IPS-18c (cell line): ENCODE measurements around the gene HIPK3.
"Not testable (repeated sequence)": the region's sequence is repeated elsewhere in the genome, so short reads cannot be mapped to it uniquely, and the experiment has no call there.

Source experiments
- H3K4me3 ChIP-seq: 2 replicates; pipeline ENCODE4 v1.7.0; 2013; ENCODE audit warnings: low read depth, mild to moderate bottlenecking, low read length, moderate library complexity; ENCODE audit not compliant: insufficient read depth
- H3K9me3 ChIP-seq: one replicate; pipeline ENCODE4 v1.6.1; 2013; ENCODE audit warnings: mild to moderate bottlenecking, low read length, moderate library complexity; ENCODE audit not compliant: control insufficient read depth, insufficient read depth

HIPK3 gene

DNA sequence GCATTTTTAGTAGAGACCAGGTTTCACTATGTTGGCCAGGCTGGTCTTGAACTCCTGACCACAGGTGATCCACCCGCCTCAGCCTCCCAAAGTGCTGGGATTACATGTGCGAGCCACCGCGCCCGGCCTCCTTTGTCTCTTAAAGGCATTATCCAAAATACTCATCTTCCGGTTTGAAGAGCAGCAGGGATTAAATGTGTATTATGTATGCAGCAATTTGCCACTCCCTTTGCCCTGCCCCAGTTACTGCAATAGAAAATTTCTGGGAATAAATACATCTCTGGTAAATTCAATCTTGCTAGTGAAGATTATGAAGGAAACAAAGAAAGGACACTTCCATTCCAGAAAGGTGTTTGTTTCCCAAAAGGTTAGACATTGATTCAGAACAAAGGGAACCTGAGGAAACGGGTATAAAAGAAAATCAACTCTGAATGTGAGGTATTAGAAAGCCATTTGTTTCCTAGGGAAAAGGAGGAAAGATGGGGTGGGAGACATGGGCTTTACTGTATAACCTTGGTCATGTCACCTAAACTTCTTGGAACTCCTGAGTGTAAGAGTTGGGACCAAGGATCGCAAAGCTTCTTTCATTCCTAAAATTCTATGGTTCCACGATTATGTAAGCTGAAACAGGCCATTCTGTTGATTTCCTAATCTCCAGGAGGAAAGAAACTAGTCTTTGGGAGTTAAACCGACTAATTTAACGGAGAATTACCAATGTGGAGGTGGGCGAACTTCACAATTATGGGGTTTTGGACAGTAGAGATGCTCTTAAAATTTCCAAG lies 959 bp upstream of the HIPK3 start:
- Histone ChIP-seq H3K9me3 (no peaks in the 10 kb centered on the region), H3K4me3 (peak overlapping the region; percentile 83)

DNA sequence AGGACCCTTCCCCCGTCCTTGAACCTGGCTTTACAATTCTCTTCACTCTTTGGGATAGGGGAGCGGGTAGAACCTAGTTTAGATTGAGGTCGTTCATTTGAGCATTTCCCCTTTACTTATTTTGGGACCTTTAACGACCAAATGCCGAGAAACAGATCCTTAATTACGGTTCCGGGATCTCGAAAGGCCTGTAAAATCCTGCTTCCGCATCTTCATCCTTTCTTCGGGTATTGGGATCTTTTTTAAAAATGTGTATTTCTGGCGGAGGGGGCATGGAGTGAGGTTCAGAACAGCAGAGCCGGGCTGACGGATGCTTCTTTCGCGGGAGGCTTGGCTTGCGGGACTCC lies 395 bp upstream of the HIPK3 start:
- Histone ChIP-seq H3K4me3 (peak overlapping the region; percentile 83), H3K9me3 (no peaks in the 10 kb centered on the region)

DNA sequence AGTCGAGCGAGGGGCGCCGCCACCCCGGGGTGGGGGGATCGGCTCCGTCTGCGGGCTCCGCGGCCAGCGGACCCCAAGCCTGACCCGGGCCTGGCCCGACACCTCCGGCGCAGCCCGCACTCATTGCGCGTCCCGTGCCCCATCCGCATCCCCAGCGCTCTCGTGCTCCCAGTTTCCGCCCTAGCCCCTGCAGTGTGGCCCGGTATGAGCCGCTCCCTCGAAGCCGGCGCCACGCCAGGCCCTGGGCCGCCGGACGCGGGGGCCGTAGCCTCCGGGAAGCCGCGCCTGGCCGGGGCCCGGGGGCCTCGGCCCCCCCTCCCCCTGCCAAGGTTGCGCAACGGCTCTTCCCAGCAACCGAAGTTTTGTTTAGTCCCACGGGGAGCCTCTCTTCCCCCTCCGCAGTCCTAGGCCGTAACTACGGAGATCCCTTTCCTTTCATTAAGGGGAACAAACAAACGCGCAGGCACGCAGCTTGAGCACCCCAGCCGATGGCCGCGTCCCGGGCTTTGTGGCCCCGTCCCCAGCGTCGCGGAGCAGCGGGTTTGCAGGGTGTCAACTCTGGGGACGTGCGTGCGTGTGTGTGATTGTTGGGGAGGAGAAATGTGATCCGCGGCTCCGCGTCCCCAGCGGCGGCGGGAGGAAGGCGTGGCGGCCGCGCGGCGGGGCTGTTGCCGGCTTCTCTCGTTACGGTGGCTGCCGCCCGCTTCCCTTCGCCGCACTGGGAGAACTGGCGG lies 883 bp downstream of the HIPK3 start:
- Histone ChIP-seq H3K4me3 (peak overlapping the region; percentile 83), H3K9me3 (no peaks in the 10 kb centered on the region)

DNA sequence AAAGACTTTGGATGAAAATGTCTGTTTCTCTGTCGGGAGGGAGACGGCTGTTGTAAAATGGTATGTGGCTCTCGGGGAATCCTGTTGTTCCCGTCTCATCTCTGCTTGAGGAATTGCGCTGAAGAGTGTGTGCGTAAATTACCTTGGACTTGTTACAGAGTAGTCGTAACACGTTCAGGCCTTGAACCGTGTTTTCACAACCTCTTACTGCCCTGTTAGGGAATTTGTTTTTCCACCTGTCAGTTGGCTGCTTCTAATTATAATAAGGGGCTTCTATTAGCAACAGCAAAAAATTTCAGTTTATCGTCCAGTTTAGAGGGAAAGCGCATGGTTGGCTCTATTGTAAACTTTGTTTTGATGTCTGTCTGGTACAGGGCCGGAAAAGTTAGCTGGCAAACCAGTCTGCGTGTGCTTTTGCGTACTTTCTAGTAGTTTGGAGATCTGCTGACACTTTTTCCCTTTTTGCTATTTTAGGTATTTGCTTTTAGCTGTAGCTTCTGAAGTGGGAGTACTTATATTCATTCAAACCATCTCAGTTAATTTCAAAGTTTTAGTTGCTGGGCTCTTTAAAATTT lies 1.5 kb downstream of the HIPK3 start:
- Histone ChIP-seq H3K4me3 (peak overlapping the region; percentile 83), H3K9me3 (no peaks in the 10 kb centered on the region)

DNA sequence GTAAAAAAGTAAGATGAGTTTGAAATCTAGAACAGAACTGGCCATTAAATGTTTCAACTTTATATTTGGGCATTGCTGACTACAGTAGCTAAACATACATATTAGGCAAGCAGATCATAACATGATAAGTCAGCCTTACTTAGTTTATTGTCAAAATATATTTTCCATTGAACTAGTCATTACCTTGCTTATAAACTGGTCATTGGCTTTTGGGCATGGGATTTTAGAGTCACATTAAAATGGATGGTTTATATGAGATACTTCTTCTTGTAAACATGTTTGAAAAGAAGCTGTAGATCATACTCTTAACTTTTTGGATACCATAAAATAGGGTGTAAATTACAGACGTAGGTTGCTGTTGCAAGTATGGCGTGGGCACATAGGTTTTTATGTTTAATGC lies 2.7 kb downstream of the HIPK3 start:
- Histone ChIP-seq H3K4me3 (no peak overlapping the region), H3K9me3 (no peaks in the 10 kb centered on the region)

DNA sequence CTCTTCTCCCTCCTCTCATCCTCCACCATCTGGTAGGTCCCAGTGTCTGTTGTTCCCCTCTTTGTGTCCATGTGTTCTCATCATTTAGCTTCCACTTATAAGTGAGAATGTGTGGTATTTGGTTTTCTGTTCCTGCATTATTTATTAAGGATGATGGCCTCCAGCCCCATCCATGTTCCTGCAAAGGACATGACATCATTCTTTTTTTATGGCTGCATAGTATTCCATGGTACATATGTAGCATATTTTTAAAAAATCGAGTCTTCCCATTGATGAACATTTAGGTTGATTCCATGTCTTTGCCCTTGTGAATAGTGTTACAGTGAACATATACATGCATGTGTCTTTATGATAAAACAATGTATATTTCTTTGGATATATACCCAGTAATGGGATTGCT lies 4.2 kb downstream of the HIPK3 start:
- not testable (repeated sequence) for H3K9me3 ChIP-seq, H3K4me3 ChIP-seq

DNA sequence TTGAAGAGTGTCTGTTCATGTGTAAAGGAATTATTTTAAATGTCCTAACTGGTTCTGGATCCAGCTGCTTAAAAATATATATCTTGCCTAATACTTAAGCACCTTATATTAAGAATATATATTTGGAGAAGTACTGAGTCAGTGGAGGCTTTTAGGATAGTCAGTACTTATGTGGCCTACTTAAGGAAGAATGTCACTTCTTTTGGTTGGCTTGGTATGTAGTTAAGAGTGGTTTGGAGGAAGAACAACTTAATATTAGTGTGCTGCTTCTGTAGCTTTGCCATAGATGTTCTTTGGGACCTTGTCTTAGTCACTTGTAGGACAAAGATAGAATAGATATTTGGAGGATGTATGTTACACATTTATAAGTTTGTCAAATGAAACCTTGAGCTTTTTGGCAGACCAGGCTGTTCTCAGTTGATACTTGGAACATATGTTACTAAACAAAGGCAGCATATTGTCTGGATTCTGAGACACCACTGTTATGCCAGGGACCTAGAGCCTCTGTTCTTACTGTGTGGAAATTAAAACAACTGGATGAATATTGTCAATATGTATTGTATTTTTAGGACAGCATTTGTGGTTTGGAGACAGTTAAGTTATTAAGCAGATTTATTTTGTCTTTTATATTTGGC lies 4.9 kb downstream of the HIPK3 start:
- Histone ChIP-seq H3K9me3 (no peaks in the 10 kb centered on the region), H3K4me3 (no peak overlapping the region)

DNA sequence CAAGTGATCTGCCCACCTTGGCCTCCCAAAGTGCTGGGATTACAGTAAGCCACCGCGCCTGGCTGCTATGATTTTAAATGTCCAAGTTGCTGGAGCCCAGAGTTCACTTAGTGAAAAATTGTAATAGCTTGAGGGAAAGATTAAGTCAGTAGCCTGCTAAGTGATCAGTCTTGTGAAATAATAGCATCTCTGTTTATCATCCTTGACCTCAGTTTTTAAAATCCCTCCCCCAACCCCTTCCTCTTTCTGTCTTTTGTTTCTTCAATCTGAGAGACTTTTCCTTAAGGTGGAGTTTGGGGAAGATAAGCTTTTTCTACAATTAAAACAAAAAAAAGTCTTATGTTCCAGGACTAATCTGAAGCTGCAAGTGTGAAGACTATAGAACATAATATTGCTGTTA lies 6.4 kb downstream of the HIPK3 start:
- no peaks in the 10 kb centered on the region for H3K9me3 ChIP-seq
- no peak overlapping the region for H3K4me3 ChIP-seq

DNA sequence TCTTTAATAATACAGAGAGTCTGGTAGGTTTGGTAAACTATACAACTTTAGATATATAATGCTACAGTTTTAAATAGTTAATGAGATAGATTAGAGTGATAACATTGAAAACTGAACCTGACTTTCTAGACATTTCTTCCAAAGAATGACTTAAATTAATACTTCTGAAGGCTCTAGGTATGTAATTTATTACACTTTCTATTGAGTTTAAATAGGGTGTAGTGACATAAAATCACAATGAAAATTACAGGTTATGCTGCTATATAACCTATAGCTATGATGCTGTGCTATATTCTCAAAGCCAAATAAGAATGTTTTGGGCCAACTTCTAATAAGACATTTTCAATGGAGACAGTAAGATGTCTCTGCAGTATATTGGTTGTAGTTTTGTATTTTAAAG lies 7.7 kb downstream of the HIPK3 start:
- Histone ChIP-seq H3K9me3 (no peaks in the 10 kb centered on the region), H3K4me3 (no peak overlapping the region)

DNA sequence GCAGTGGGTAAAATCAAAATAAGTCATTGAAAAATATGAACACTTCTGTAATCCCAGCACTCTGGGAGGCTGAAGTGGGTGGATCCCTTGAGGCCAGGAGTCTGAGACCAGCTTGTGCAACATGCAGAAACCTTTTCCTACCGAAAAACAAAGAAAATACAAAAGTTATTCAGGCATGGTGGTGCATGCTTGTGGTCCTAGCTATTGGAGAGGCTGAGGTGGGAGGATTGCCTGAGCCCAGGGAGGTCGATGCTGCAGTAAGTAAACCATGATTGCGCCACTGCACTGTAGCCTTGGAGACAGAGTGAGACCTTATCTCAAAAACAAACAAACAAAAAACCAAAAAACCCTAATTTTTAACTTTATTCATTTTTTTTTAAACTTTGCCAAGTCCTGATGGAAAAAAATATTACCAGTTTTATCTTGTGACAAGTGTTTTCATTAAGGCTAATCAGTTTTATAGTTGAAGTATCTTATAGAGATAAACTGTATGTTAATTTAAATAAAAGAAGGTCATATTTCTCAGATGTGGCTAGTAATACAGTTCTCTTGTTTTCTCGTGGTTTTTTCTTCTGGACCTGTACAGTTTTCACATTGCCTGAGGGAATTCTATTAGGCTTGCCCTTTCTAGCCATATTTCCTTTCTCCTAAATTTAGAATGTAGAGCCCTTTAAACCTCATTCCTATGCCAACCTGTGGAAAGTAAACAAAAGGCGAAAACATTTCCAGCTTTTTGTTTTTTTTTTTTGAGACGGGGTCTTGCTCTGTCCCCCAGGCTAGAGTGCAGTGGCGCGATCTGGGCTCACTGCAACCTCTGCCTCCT lies 9.4 kb downstream of the HIPK3 start:
- no peak overlapping the region for H3K4me3 ChIP-seq
- no peaks in the 10 kb centered on the region for H3K9me3 ChIP-seq

DNA sequence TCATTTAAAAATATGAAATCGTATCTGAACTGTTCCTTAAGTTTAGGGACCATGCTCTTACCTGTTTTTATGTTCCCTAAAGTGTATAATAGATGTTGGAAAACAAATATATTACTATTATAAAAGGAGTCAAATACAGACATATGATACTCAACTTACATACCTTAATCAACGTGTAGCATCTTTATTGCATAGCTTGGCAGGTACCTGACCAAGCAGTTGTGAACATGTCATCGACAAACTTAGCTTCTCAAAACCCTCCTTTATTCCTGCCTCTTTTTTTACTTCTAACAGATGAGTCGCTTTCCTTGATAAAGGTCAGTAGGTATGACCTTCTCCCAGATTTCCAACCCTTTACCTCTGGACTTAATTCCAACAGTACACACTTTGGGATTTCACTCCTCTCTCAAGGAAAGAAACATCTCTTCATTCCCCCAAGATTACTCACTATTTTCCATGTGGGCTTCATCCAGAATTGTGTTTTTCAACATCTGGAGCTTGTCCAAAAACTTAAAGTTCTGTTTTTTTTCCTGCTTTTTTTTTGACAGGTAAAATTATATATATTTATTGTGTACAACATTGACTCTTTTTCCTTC lies 11.9 kb downstream of the HIPK3 start:
- Histone ChIP-seq H3K9me3 (no peaks in the 10 kb centered on the region), H3K4me3 (no peak overlapping the region)

DNA sequence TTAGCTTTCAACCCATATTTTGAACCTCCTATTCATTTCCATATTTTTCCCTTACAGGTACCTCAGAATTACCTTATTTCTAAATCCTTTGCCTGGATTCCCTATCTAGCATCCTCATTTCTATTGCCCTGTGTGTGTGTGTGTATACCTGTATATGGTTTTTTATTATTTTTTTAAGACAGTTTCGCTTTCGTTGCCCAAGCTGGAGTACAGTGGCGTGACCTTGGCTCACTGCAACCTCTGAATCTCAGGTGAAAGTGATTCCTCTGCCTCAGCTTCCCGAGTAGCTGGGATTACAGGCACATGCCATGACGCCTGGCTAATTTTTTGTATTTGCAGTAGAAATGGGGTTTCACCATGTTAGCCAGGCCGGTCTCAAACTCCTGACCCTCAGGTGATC lies 12.6 kb downstream of the HIPK3 start:
- Histone ChIP-seq H3K9me3 (no peaks in the 10 kb centered on the region), H3K4me3 (no peak overlapping the region)

DNA sequence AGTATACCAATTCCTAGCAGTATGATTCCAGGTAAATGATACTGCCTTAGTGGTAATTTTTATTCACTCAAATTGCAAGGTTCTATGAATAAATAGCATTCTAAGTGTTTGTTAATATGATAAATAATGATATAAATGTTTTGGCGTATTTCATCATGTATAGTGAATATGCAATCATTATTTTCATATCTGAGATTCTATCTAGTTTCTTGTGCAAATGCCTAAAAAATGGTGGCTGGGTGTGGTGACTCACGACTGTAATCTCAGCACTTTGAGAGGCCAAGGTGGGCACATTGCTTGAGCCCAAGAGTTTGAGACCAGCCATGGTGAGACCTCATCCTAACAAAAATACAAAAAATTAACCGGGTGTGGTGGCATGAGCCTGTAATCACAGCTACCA lies 13.9 kb downstream of the HIPK3 start:
- no peaks in the 10 kb centered on the region for H3K9me3 ChIP-seq
- no peak overlapping the region for H3K4me3 ChIP-seq

DNA sequence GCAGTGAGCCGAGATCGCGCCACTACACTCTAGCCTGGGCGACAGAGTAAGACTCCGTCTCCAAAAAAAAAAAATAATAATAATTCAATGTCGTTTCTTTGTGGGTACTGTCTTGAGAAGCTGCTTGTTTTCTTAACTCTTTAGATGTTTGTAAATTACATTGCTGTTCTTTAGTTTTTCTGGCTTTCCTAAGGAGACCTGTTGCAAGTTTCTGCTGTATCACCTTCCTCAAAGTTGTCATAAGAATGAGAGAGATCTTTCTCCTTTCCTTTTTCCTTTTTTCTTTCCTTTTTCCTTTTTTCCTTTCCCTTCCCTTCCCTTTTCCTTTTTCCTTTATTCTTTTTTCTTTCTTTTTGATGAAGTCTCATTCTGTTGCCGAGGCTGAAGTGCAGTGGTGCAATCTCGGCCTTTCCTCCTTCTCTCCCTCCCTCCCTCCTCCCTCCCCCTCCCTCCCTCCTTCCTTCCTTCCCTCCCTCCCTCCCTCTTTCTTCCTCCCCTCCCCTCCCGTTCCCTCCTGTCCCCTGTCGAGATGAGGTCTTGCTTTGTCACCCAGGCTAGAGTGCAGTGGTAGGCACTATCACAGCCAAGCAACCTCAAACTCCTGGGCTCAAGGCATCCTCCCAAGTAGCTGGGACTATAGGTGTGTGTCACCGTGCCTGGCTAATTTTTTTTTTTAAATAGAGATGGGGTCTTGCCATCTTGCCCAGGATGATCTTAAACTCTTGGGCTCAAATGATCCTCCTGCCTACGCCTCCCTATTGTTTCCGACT lies 15.3 kb downstream of the HIPK3 start:
- no peak overlapping the region for H3K4me3 ChIP-seq
- H3K9me3 ChIP-seq = no peaks in the 10 kb centered on the region

DNA sequence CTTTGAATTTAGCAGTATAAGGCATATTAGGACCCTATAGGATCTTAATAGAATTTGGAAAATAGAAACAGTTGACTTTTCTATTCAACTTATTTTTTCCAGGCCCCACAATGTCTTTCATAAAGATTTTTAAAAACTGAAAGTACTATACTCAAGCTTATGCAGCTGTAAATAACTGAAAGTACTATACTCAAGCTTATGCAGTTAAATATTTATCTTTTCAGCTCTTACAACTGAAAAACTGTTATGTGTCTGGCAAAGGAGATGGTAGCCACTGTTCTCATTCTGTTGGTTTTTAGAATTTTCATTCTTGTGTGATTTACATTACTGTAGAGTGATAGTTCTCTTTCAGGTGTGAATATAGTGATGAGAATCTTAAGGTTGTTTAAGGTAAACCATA lies 16.5 kb downstream of the HIPK3 start:
- Histone ChIP-seq H3K9me3 (no peaks in the 10 kb centered on the region), H3K4me3 (no peak overlapping the region)

DNA sequence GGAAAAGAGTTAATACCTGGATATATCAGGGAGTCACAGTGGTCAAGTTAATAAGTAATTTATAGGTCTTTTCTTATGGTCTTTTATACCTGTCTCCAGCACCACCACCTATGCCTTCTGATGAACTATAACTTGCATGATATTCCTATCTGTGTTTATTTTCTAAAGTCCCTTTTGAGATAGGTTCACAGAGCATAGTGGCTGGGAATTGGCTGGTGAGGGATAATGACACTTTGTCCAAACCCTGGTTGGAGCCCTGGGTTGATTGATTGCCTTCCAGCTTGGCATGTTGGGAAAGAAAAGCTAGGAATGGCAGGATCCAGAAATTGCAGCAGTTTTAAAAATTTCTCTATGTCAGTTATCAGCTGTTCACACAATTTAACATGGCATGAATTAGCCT lies 23.2 kb downstream of the HIPK3 start:
- H3K4me3 ChIP-seq = no peak overlapping the region

More for the DNA sequence above, 23.2 kb downstream of the HIPK3 start:
- no peaks in the 10 kb centered on the region for H3K9me3 ChIP-seq
